NCI-H82 treated with DMSO at 0.1 percent for 48 hours (cell line): ENCODE data around the gene PDE4B.

Experiments
- DNase-seq: peaks from one replicate; lab custom pipeline; 2025; ENCODE audit not compliant: unreplicated experiment; lab: John Stamatoyannopoulos, UW

PDE4B gene

GRCh38 chr1:66226985-66227384 lies 434.3 kb downstream of the PDE4B start:
- no peak for DNase-seq

GRCh38 chr1:66227966-66228365 lies 435.3 kb downstream of the PDE4B start:
- no peak for DNase-seq

GRCh38 chr1:66231217-66231616 lies 438.5 kb downstream of the PDE4B start:
- DNase-seq = no peak

GRCh38 chr1:66231681-66232463 lies 439.2 kb downstream of the PDE4B start:
- DNase-seq = no peak

- no peak for DNase-seq
Observed at GRCh38 chr1:66237042-66237441, 444.3 kb downstream of the PDE4B start.

- DNase-seq = no peak
Observed at GRCh38 chr1:66237722-66238479, 445.2 kb downstream of the PDE4B start.

GRCh38 chr1:66239834-66240233 lies 447.1 kb downstream of the PDE4B start:
- no peak for DNase-seq

GRCh38 chr1:66240491-66241484 lies 448.1 kb downstream of the PDE4B start:
- DNase-seq = no peak

GRCh38 chr1:66242646-66243547 lies 450.2 kb downstream of the PDE4B start:
- DNase-seq = peak; percentile 58

- no peak for DNase-seq
Observed at GRCh38 chr1:66243548-66244130, 450.9 kb downstream of the PDE4B start.

GRCh38 chr1:66244429-66244828 lies 451.7 kb downstream of the PDE4B start:
- no peak for DNase-seq

- DNase-seq = no peak
Observed at GRCh38 chr1:66245691-66246090, 453.0 kb downstream of the PDE4B start.

- no peak for DNase-seq
Observed at GRCh38 chr1:66246351-66247269, 453.9 kb downstream of the PDE4B start.

GRCh38 chr1:66247415-66248208 lies 454.9 kb downstream of the PDE4B start:
- DNase-seq = no peak

- DNase-seq = no peak
Observed at GRCh38 chr1:66248257-66248656, 455.6 kb downstream of the PDE4B start.

- DNase-seq = no peak
Observed at GRCh38 chr1:66248746-66249145, 456.1 kb downstream of the PDE4B start.

GRCh38 chr1:66250075-66250474 lies 457.4 kb downstream of the PDE4B start:
- no peak for DNase-seq

GRCh38 chr1:66250478-66250877 lies 457.8 kb downstream of the PDE4B start:
- no peak for DNase-seq
